WTC11 (cell line): Measurements from ENCODE around the gene RFTN1.

Experiments
- ATF2 ChIP-seq: sonication (generic); formaldehyde crosslinking; IDR thresholded peaks from 2 replicates; pipeline ENCODE4 v1.8.1; 2022; ENCODE audit warnings: low read depth, missing genetic modification reagents, borderline replicate concordance
- TEAD1 ChIP-seq: sonication (generic); formaldehyde crosslinking; IDR thresholded peaks from 2 replicates; pipeline ENCODE4 v1.8.0; 2022; ENCODE audit warnings: mild to moderate bottlenecking, missing genetic modification reagents
- ZNF121 ChIP-seq: sonication (generic); formaldehyde crosslinking; IDR thresholded peaks from 2 replicates; pipeline ENCODE4 v1.8.0; 2023; ENCODE audit warnings: missing genetic modification reagents
- ZNF232 ChIP-seq: sonication (generic); formaldehyde crosslinking; IDR thresholded peaks from 2 replicates; pipeline ENCODE4 v1.8.0; 2022; ENCODE audit warnings: mild to moderate bottlenecking, missing genetic modification reagents

GRCh38 chr3:16343101-16343500 lies 170.4 kb downstream of the RFTN1 start:
- TF ChIP-seq ZNF232: no peak
- TF ChIP-seq ZNF121 (CRISPR knock-in tag): no peak
- no peak for TF ChIP-seq TEAD1 (CRISPR knock-in tag)
- no peak for TF ChIP-seq ATF2 (CRISPR knock-in tag)
